Left lobe of liver (tissue), 2 donors: ENCODE results near the gene SNF8. TPM values are rescaled to one million over a fixed set of nuclear protein-coding genes. Genes with fewer than 3 reads are reported as not detected.

Source experiments
- ATAC-seq: fragments of 200-7000 bp; cut with Tn5 transposase; one replicate; pipeline ENCODE4 v1.9.1; 2020; ENCODE audit warnings: mild to moderate bottlenecking, moderate library complexity
- DNase-seq: peaks from one replicate; pipeline ENCODE4 v3.0.0-alpha.2; 2020; ENCODE audit warnings: low spot score
- total RNA-seq: library from RNA; stranded (reverse); gene quantifications from one replicate; pipeline ENCODE4 v1.2.1, GENCODE V29; 2021
- donor health status: DM: no; HTN: no; CAD: no; lungs with moderate emphysema.
- donor health status: DM: no; HTN: yes; CAD: no.

Gene SNF8
- total RNA-seq, 1 donor from 2014 or later: 53.4 TPM

GRCh38 chr17:48930435-48930873 is 14.2 kb downstream of the SNF8 start:
- peak; percentile 32 for ATAC-seq

GRCh38 chr17:48929812-48930165 is 14.9 kb downstream of the SNF8 start:
- DNase-seq (no peak), ATAC-seq (no peak)

More at GRCh38 chr17:48930435-48930873, 14.2 kb downstream of the SNF8 start:
- DNase-seq: no peak

- DNase-seq (no peak), ATAC-seq (no peak)
Observed at GRCh38 chr17:48928876-48929811, 15.5 kb downstream of the SNF8 start.

- DNase-seq: no peak
- ATAC-seq: no peak
Observed at GRCh38 chr17:48927978-48928745, 16.5 kb downstream of the SNF8 start.

- ATAC-seq (no peak), DNase-seq (no peak)
Observed at GRCh38 chr17:48925991-48926342, 18.7 kb downstream of the SNF8 start.

GRCh38 chr17:48925251-48925990 is 19.2 kb downstream of the SNF8 start:
- no peak for ATAC-seq
- DNase-seq: no peak

- ATAC-seq: peak; percentile 56
Observed at GRCh38 chr17:48915459-48916282, 29.0 kb downstream of the SNF8 start.

GRCh38 chr17:48912476-48912875 is 32.2 kb downstream of the SNF8 start:
- no peak for ATAC-seq
- no peak for DNase-seq

More at GRCh38 chr17:48915459-48916282, 29.0 kb downstream of the SNF8 start:
- DNase-seq: no peak

GRCh38 chr17:48910370-48910769 is 34.3 kb downstream of the SNF8 start:
- DNase-seq: no peak
- no peak for ATAC-seq

- ATAC-seq (no peak), DNase-seq (no peak)
Observed at GRCh38 chr17:48909783-48910182, 34.9 kb downstream of the SNF8 start.

- peak; percentile 56 for DNase-seq
- ATAC-seq: peak; percentile 19
Observed at GRCh38 chr17:48908853-48909394, 35.7 kb downstream of the SNF8 start.

GRCh38 chr17:48908047-48908843 is 36.4 kb downstream of the SNF8 start, which contains the start of gene UBE2Z:
Gene UBE2Z (plus strand): TSS chr17:48908407. CDS start chr17:48908504, 97 bp downstream.
- DNase-seq (peak; percentile 92), ATAC-seq (peak; percentile 98)

- no peak for DNase-seq
- ATAC-seq: no peak
Observed at GRCh38 chr17:48907713-48908046, 37.0 kb downstream of the SNF8 start.

- DNase-seq: no peak
- no peak for ATAC-seq
Observed at GRCh38 chr17:48905987-48906515, 38.6 kb downstream of the SNF8 start.

- DNase-seq (no peak), ATAC-seq (no peak)
Observed at GRCh38 chr17:48904428-48904827, 40.2 kb downstream of the SNF8 start.

- DNase-seq (no peak), ATAC-seq (no peak)
Observed at GRCh38 chr17:48903401-48903800, 41.2 kb downstream of the SNF8 start.

GRCh38 chr17:48901241-48901640 is 43.4 kb downstream of the SNF8 start:
- no peak for ATAC-seq
- no peak for DNase-seq

GRCh38 chr17:48894886-48895285 is 49.8 kb downstream of the SNF8 start:
- ATAC-seq (no peak), DNase-seq (no peak)
